RPMI8226 (cell line): ENCODE data around the gene POLG.

Experiments used
- DNase-seq: peaks from one replicate; pipeline ENCODE4 v3.0.0-alpha.2; 2015

POLG gene

GRCh38 chr15:89334510-89335297 is at the start of gene POLG:
TSS of gene POLG (minus strand) at chr15:89334824. CDS start at chr15:89333754, 1,070 bp downstream.
- peak; percentile 100 for DNase-seq

GRCh38 chr15:89384176-89384604 is 49.6 kb upstream of the POLG start:
- no peak for DNase-seq

GRCh38 chr15:89383365-89384175 is 48.9 kb upstream of the POLG start:
- DNase-seq = no peak

- DNase-seq = no peak
These were observed 47.5 kb upstream of the POLG start for GRCh38 chr15:89381888-89382686.

GRCh38 chr15:89381331-89381730 is 46.7 kb upstream of the POLG start:
- no peak for DNase-seq

GRCh38 chr15:89379818-89380217 is 45.2 kb upstream of the POLG start:
- DNase-seq = no peak

GRCh38 chr15:89379251-89379695 is 44.6 kb upstream of the POLG start:
- DNase-seq = no peak

- DNase-seq = no peak
These were observed 43.9 kb upstream of the POLG start for GRCh38 chr15:89378296-89379151.

- DNase-seq = peak; percentile 24
These were observed 43.2 kb upstream of the POLG start for GRCh38 chr15:89377842-89378295.

- DNase-seq = no peak
These were observed 42.6 kb upstream of the POLG start for GRCh38 chr15:89377024-89377841.

- DNase-seq = no peak
These were observed 41.8 kb upstream of the POLG start for GRCh38 chr15:89376388-89376787.

- DNase-seq = no peak
These were observed 40.7 kb upstream of the POLG start for GRCh38 chr15:89375093-89376005.

GRCh38 chr15:89374086-89374981 is 39.7 kb upstream of the POLG start:
- DNase-seq = no peak

GRCh38 chr15:89372069-89372935 is 37.7 kb upstream of the POLG start:
- DNase-seq = no peak

- no peak for DNase-seq
These were observed 36.8 kb upstream of the POLG start for GRCh38 chr15:89371228-89372044.

- DNase-seq = no peak
These were observed 36.3 kb upstream of the POLG start for GRCh38 chr15:89370978-89371227.
